ENCODE data around the gene ZSCAN25.
"Not testable (repeated sequence)": the region's sequence is repeated elsewhere in the genome, so short reads cannot be mapped to it uniquely, and the experiment has no call there.

Gene ZSCAN25

DNA sequence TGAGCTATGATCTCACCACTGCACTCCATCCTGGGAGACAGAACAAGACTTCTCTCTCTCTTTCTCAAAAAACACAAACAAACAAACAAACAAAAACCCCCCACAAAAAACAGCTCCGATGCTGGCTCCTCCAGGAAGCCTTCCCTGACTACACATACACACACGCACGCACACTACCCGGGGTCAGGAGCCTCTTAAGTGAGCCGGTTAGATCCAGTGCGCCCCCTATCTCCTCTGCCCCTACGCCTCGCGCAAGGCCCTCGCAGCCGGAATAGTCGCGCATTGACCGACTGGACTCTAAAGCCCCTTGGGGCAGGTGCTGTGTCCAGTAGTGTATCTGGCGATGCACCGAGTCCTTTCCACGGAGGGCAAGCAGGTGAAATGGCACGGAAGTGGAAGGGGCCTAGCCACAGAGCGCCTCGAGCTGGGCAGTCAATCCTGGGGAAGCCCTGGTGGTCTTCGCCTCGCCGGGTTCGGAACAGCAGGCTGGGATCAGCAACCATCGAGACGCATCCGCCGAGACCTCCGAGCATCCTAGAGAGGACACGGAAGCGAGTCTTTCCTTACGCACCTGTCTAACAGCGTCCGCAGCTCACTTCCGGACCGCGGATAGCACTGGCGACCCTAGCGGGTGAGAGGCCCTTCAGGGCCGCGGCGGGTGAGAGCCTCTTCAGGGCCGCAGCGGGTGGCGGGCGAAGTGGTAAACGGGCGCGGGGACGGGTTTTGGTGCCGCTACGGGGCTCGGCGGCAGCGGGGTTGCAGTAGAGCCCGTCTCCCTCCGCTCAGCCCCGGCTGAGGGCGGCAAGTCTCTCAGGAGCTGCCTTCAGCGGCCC is at the start of gene ZSCAN25:
Gene ZSCAN25 (plus strand): TSS at position 588 of the 833 bp plus-strand sequence. CDS start 2,661 bp downstream, outside the sequence.
- Histone ChIP-seq H3K4me1 (ENCODE audit: insufficient read depth, insufficient read length) (peaks cover 2% of the 10 kb centered on the region), H3K36me3 (ENCODE audit: insufficient read depth, insufficient read length, low read length) (peaks cover 35% of the 10 kb centered on the region), H3K27me3 (ENCODE audit: insufficient read depth, insufficient read length) (no peaks in the 10 kb centered on the region), H3K4me3 (ENCODE audit: insufficient read length, low read depth) (peak within 1 kb of the TSS; percentile 84), H3K9me3 (ENCODE audit: insufficient read depth, low read length) (peaks cover 8% of the 10 kb centered on the region), H3K9ac (ENCODE audit: insufficient read length, low read depth) (peak within 1 kb of the TSS; percentile 91)
- DNase-seq (ENCODE audit: low read depth, low spot score), result peak; percentile 96
- TF ChIP-seq SUZ12 (IDR thresholded peaks at IDR 0.05; ENCODE audit: extremely low read depth, insufficient read depth, insufficient read length), result no peak
- no peak for TF ChIP-seq YY1 (IDR thresholded peaks at IDR 0.05; ENCODE audit: insufficient read depth, insufficient read length)
- TF ChIP-seq ZNF274 (IDR thresholded peaks at IDR 0.05; ENCODE audit: low read depth, low read length), result no peak

DNA sequence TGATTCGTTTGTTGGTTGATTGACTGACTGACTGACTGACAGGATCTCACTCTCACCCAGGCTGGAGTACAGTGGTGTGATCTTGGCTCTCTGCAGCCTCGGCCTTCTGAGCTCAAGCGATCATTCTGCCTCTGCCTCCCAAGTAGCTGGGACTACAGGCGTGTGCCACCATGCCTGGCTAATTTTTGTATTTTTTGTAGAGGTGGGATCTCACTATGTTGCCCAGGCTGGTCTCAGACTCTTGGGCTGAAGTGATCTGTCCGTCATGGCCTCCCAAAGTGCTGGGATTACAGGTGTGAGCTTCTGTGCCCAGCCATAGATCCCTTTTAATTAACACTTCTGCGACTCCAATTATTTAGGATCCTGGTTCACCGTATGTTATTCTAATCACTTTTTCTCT is 48.0 kb upstream of the ZSCAN25 start:
- peaks cover 89% of the 10 kb centered on the region for H3K36me3 ChIP-seq (ENCODE audit: insufficient read depth, insufficient read length, low read length)

DNA sequence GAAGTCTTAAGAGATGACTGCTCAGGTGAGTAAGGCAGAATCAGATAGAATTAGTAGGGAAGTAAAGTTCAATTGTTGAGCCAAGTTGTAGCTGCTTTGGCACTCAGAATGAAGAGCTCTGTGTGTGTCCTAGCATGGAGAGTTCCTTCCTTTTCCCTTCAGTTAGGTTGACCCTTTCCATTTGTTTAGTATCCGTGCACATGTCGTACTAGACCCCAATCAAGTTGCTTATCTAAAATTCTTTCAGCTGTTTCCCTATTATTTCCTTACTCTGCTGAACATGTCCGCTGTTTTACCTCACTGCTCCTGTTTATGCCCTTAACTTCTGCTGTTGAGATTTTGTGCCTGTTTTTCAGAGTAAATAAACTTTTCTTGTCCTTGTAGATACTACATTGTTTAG is 45.0 kb upstream of the ZSCAN25 start:
- H3K27me3 ChIP-seq (ENCODE audit: insufficient read depth, insufficient read length), result no peaks in the 10 kb centered on the region
- H3K36me3 ChIP-seq (ENCODE audit: insufficient read depth, insufficient read length, low read length), result peaks cover 74% of the 10 kb centered on the region

More for the DNA sequence above, 48.0 kb upstream of the ZSCAN25 start:
- not testable (repeated sequence) for DNase-seq (ENCODE audit: low read depth, low spot score); H3K27me3 ChIP-seq (ENCODE audit: insufficient read depth, insufficient read length); H3K9ac ChIP-seq (ENCODE audit: insufficient read length, low read depth); H3K4me1 ChIP-seq (ENCODE audit: insufficient read depth, insufficient read length); H3K4me3 ChIP-seq (ENCODE audit: insufficient read length, low read depth); H3K9me3 ChIP-seq (ENCODE audit: insufficient read depth, low read length)

DNA sequence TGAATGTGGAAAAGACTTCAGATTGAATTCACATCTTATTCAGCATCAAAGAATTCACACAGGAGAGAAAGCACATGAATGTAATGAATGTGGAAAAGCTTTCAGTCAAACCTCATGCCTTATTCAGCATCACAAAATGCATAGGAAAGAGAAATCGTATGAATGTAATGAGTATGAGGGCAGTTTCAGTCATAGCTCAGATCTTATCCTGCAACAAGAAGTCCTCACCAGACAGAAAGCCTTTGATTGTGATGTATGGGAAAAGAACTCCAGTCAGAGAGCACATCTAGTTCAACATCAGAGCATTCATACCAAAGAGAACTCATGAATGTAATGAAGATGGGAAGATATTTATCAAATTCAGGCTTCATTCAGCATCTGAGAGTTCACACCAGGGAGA is 43.5 kb upstream of the ZSCAN25 start:
- no peaks in the 10 kb centered on the region for H3K27me3 ChIP-seq (ENCODE audit: insufficient read depth, insufficient read length)
- H3K4me1 ChIP-seq (ENCODE audit: insufficient read depth, insufficient read length), result no peaks in the 10 kb centered on the region
- DNase-seq (ENCODE audit: low read depth, low spot score), result no peak
- H3K36me3 ChIP-seq (ENCODE audit: insufficient read depth, insufficient read length, low read length), result peaks cover 64% of the 10 kb centered on the region
- H3K9ac ChIP-seq (ENCODE audit: insufficient read length, low read depth), result no peak overlapping the region
- H3K9me3 ChIP-seq (ENCODE audit: insufficient read depth, low read length), result no peaks in the 10 kb centered on the region
- TF ChIP-seq SUZ12 (IDR thresholded peaks at IDR 0.05; ENCODE audit: extremely low read depth, insufficient read depth, insufficient read length) (no peak), ZNF274 (IDR thresholded peaks at IDR 0.05; ENCODE audit: low read depth, low read length) (no peak), YY1 (IDR thresholded peaks at IDR 0.05; ENCODE audit: insufficient read depth, insufficient read length) (no peak)
- no peak overlapping the region for H3K4me3 ChIP-seq (ENCODE audit: insufficient read length, low read depth)

More for the DNA sequence above, 45.0 kb upstream of the ZSCAN25 start:
- no peak for TF ChIP-seq SUZ12 (IDR thresholded peaks at IDR 0.05; ENCODE audit: extremely low read depth, insufficient read depth, insufficient read length)
- no peak for TF ChIP-seq ZNF274 (IDR thresholded peaks at IDR 0.05; ENCODE audit: low read depth, low read length)
- TF ChIP-seq YY1 (IDR thresholded peaks at IDR 0.05; ENCODE audit: insufficient read depth, insufficient read length), result no peak
- DNase-seq (ENCODE audit: low read depth, low spot score), result no peak
- H3K9ac ChIP-seq (ENCODE audit: insufficient read length, low read depth), result no peak overlapping the region
- H3K9me3 ChIP-seq (ENCODE audit: insufficient read depth, low read length), result no peaks in the 10 kb centered on the region
- no peak overlapping the region for H3K4me3 ChIP-seq (ENCODE audit: insufficient read length, low read depth)
- no peaks in the 10 kb centered on the region for H3K4me1 ChIP-seq (ENCODE audit: insufficient read depth, insufficient read length)

DNA sequence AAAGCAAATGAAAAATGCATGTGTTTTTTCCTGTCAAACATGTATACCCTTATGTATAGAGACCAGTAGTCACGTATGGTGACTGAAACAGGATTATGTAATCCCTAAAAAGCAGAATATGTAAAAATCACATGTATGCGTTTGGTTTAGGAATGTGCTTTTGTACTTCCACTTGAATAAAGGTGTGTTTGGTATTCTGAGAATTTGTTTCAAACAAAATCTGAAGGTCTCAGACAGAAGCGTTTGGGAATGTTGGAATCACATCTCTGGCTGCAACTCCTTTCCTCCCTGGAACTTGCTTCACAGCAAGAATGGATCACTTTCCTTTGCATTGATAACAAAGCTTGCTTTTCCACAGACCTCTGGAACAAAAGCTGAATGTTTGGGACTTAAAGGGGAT is 40.5 kb upstream of the ZSCAN25 start:
- no peaks in the 10 kb centered on the region for H3K4me1 ChIP-seq (ENCODE audit: insufficient read depth, insufficient read length)
- H3K27me3 ChIP-seq (ENCODE audit: insufficient read depth, insufficient read length), result no peaks in the 10 kb centered on the region
- no peak for TF ChIP-seq ZNF274 (IDR thresholded peaks at IDR 0.05; ENCODE audit: low read depth, low read length)
- TF ChIP-seq YY1 (IDR thresholded peaks at IDR 0.05; ENCODE audit: insufficient read depth, insufficient read length), result no peak
- TF ChIP-seq SUZ12 (IDR thresholded peaks at IDR 0.05; ENCODE audit: extremely low read depth, insufficient read depth, insufficient read length), result no peak
- no peaks in the 10 kb centered on the region for H3K9me3 ChIP-seq (ENCODE audit: insufficient read depth, low read length)
- peaks cover 37% of the 10 kb centered on the region for H3K36me3 ChIP-seq (ENCODE audit: insufficient read depth, insufficient read length, low read length)
- H3K9ac ChIP-seq (ENCODE audit: insufficient read length, low read depth), result no peak overlapping the region
- H3K4me3 ChIP-seq (ENCODE audit: insufficient read length, low read depth), result no peak overlapping the region
- no peak for DNase-seq (ENCODE audit: low read depth, low spot score)

DNA sequence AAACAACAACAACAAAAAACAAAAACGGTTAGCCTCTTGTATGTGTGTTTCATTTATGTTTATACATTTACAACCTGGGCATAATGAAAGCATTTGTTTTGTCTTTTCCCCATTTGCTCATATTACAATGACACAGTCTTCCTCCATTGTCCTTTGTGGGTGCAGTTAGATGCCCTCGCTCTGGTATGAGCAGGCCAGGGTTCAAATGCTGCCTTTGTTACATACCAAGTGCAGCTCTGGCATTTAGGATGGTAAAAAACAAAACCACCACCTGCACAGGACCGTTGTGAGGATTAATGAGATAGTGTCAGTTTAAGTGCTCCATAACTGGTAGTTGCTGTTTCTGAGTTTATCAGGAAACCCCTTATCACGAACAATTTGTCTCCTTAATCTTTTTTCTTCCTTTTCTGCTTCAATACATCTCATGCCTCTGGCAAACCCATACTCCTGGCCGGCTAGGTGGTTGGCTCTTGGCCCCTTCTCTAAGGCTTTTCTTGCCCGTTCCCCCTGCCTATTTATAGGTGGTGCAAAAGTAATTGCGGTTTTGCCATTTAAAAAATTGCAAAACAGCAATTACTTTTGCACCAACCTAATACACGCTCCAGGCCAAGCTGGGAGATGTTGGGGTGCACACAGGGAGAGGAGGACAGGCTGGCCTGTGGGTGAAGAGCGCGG is 37.3 kb upstream of the ZSCAN25 start:
- Histone ChIP-seq H3K4me1 (ENCODE audit: insufficient read depth, insufficient read length) (no peaks in the 10 kb centered on the region), H3K9ac (ENCODE audit: insufficient read length, low read depth) (peak overlapping the region; percentile 82), H3K4me3 (ENCODE audit: insufficient read length, low read depth) (peak overlapping the region; percentile 54)

More for the DNA sequence above, 37.3 kb upstream of the ZSCAN25 start:
- no peaks in the 10 kb centered on the region for H3K9me3 ChIP-seq (ENCODE audit: insufficient read depth, low read length)
- H3K27me3 ChIP-seq (ENCODE audit: insufficient read depth, insufficient read length), result no peaks in the 10 kb centered on the region
- DNase-seq (ENCODE audit: low read depth, low spot score), result no peak
- H3K36me3 ChIP-seq (ENCODE audit: insufficient read depth, insufficient read length, low read length), result peaks cover 7% of the 10 kb centered on the region
- no peak for TF ChIP-seq SUZ12 (IDR thresholded peaks at IDR 0.05; ENCODE audit: extremely low read depth, insufficient read depth, insufficient read length)
- no peak for TF ChIP-seq ZNF274 (IDR thresholded peaks at IDR 0.05; ENCODE audit: low read depth, low read length)
- TF ChIP-seq YY1 (IDR thresholded peaks at IDR 0.05; ENCODE audit: insufficient read depth, insufficient read length), result no peak
